Mesodermal cell (in vitro differentiated cells): Measurements from ENCODE around the gene ZNF500.

Experiments
- H3K27ac ChIP-seq: 2 replicates; pipeline ENCODE4 v1.7.0; 2013; ENCODE audit warnings: mild to moderate bottlenecking, low read depth, low read length, moderate library complexity; ENCODE audit not compliant: severe bottlenecking
- H3K36me3 ChIP-seq: 2 replicates; pipeline ENCODE4 v1.7.1; 2013; ENCODE audit warnings: mild to moderate bottlenecking, low read length, moderate library complexity; ENCODE audit not compliant: control insufficient read depth, insufficient read depth
- H3K4me1 ChIP-seq: one replicate; pipeline ENCODE4 v1.7.1; 2013; ENCODE audit warnings: mild to moderate bottlenecking, low read length; ENCODE audit not compliant: insufficient read depth, control insufficient read depth, poor library complexity, severe bottlenecking
- H3K4me3 ChIP-seq: 2 replicates; pipeline ENCODE4 v1.7.0; 2013; ENCODE audit warnings: low read length, control low read depth, mild to moderate bottlenecking; ENCODE audit not compliant: insufficient read depth, poor library complexity, severe bottlenecking; ENCODE audit errors: extremely low read depth
- H3K9me3 ChIP-seq: 2 replicates; pipeline ENCODE4 v1.7.1; 2013; ENCODE audit warnings: mild to moderate bottlenecking, low read length, moderate library complexity; ENCODE audit not compliant: control insufficient read depth
- WGBS, 2 experiments: methylation state at CpG; one replicate each; pipeline ENCODE4 v1.1.5; 2013; ENCODE audit warnings: missing lambda C conversion rate in 2 of 2; ENCODE audit not compliant: insufficient coverage in 2 of 2; 5-methylcytosine and 5-hydroxymethylcytosine counted together

The ZNF500 gene

DNA sequence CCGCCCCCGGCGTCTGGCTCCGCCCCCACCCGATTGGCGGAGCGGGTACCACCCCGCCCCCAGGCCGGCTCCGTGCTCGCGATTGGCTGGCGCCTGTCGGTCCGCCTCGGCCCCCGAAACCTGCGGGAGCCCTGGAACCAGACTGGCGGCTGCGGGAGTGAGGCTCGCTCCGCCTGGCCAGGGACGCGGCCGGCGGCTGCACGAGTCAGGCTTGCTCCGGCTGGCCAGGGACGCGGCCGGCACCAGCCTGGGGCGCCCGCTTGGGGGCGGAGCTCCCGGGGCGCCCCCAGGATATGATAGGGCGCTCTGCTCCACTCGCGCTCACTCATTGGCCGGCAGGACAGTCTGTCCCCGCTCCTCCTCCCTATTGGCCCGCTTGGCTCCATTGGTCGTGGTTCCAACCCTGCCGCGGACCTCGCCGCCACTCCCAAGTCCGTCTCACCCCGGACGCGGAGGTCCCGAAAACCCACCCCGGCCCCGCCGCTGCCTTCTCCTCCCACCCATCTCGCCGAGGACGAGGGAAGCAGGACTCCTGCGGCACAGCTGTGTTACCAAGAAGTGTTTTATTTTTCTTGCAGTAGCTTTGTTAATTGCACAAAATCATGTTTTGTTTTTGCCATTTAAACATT lies 35.8 kb upstream of the ZNF500 start:
- peak overlapping the region; percentile 81 for H3K27ac ChIP-seq
- H3K9me3 ChIP-seq, result no peaks in the 10 kb centered on the region
- 0% methylated on average over 31 to 52 of the region's 59 CpGs for WGBS, 2 experiments
- H3K4me3 ChIP-seq, result peak overlapping the region; percentile 68
- peaks cover 23% of the 10 kb centered on the region for H3K4me1 ChIP-seq
- peaks cover 41% of the 10 kb centered on the region for H3K36me3 ChIP-seq

- WGBS, 2 experiments, result 0% methylated on average over 36 to 62 of the region's 70 CpGs
- Histone ChIP-seq H3K4me3 (peak within 1 kb of the TSS; percentile 68), H3K4me1 (peaks cover 23% of the 10 kb centered on the region), H3K9me3 (no peaks in the 10 kb centered on the region), H3K27ac (peak within 1 kb of the TSS; percentile 81), H3K36me3 (peaks cover 35% of the 10 kb centered on the region)
Measured at GRCh38 chr16:4801962-4802658, 35.1 kb upstream of the ZNF500 start, which contains the start of gene ROGDI. ROGDI (minus strand) TSS chr16:4802633; CDS start chr16:4802571, 62 bp downstream.

- 58 to 60% methylated on average over 14 to 15 of the region's 29 CpGs for WGBS, 2 experiments
- Histone ChIP-seq H3K36me3 (peaks cover 30% of the 10 kb centered on the region), H3K4me1 (peaks cover 23% of the 10 kb centered on the region), H3K4me3 (peak overlapping the region; percentile 68), H3K27ac (no peak overlapping the region), H3K9me3 (no peaks in the 10 kb centered on the region)
Measured at GRCh38 chr16:4801051-4801961, 34.3 kb upstream of the ZNF500 start.

- Histone ChIP-seq H3K27ac (no peak overlapping the region), H3K9me3 (no peaks in the 10 kb centered on the region), H3K4me1 (peaks cover 23% of the 10 kb centered on the region), H3K36me3 (peaks cover 21% of the 10 kb centered on the region), H3K4me3 (no peak overlapping the region)
- WGBS, 2 experiments, result 92 to 96% methylated on average over 15 to 17 of the region's 17 CpGs
Measured at GRCh38 chr16:4800290-4801041, 33.5 kb upstream of the ZNF500 start.

GRCh38 chr16:4799171-4799855 lies 32.4 kb upstream of the ZNF500 start:
- Histone ChIP-seq H3K4me3 (no peak overlapping the region), H3K36me3 (peaks cover 12% of the 10 kb centered on the region), H3K27ac (no peak overlapping the region), H3K9me3 (no peaks in the 10 kb centered on the region), H3K4me1 (peaks cover 18% of the 10 kb centered on the region)
- WGBS, 2 experiments, result 94 to 97% methylated on average over 19 of the region's 19 CpGs

- WGBS, 2 experiments, result 92% methylated on average over 12 to 13 of the region's 16 CpGs
- Histone ChIP-seq H3K4me3 (no peak overlapping the region), H3K4me1 (peaks cover 12% of the 10 kb centered on the region), H3K36me3 (peaks cover 12% of the 10 kb centered on the region), H3K9me3 (no peaks in the 10 kb centered on the region), H3K27ac (no peak overlapping the region)
Measured at GRCh38 chr16:4798456-4798855, 31.5 kb upstream of the ZNF500 start.

DNA sequence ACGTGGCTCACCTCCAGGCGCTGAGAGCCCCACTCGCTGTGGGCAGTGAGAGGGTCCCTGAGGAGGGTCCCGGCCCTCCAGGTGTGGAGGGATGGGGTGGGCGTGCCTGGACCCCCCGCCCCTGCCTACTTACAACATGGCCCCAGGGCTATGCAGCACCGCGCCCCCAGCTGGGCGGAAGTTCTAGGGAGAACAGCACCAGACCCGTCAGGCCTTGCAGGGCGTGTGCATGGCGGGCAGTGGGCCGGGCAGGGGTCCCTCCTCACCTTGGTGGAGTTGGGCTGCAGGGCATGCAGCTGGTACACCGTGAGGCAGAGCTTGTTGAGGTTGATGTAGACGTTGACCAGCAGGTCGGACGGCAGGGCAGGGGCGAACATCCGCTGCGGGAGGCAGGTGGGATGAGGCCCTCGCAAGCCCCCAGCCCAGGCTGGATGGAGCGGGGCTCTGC lies 30.9 kb upstream of the ZNF500 start:
- Histone ChIP-seq H3K9me3 (no peaks in the 10 kb centered on the region), H3K4me1 (peaks cover 10% of the 10 kb centered on the region), H3K36me3 (peaks cover 12% of the 10 kb centered on the region), H3K4me3 (no peak overlapping the region), H3K27ac (no peak overlapping the region)
- 95 to 96% methylated on average over 17 to 18 of the region's 22 CpGs for WGBS, 2 experiments

- H3K36me3 ChIP-seq, result peaks cover 12% of the 10 kb centered on the region
- peaks cover 10% of the 10 kb centered on the region for H3K4me1 ChIP-seq
- H3K27ac ChIP-seq, result no peak overlapping the region
- no peaks in the 10 kb centered on the region for H3K9me3 ChIP-seq
- no peak overlapping the region for H3K4me3 ChIP-seq
- 93 to 95% methylated on average over 15 to 18 of the region's 21 CpGs for WGBS, 2 experiments
Measured at GRCh38 chr16:4796982-4797804, 30.2 kb upstream of the ZNF500 start.

DNA sequence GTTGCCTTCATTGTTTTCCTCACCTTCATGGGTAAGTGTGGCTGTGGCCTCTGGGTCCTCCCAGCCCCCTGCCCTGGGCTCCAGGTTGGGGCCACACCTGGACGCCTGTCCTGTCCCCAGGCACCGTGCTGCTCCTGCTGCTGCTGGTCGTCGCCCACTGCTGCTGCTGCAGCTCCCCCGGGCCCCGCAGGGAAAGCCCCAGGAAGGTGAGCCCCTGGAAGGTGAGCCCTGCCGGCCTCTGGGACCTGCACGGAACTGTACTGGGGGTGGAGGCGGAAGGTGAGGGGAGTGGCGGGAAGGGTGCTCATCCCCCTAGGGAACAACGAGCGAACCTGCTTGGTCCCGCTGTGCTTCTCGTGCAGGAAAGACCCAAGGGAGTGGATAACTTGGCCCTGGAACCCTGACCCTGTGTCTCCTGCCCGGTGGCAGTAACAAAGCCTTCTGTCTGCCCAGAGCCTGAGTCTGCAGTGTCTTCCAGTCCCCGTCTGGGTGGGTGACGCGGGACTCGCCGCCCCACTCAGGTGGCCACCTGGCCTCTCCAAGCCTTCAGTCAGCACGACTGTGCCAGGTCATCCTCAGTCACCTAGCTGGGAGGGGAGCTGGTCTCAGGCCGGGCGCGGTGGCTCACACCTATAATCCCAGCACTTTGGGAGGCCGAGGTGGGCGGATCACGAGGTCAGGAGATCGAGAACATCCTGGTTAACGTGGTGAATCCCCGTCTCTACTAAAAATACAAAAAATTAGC lies 29.0 kb upstream of the ZNF500 start:
- no peak overlapping the region for H3K27ac ChIP-seq
- peaks cover 12% of the 10 kb centered on the region for H3K36me3 ChIP-seq
- 94 to 95% methylated on average over 24 to 26 of the region's 30 CpGs for WGBS, 2 experiments
- H3K4me3 ChIP-seq, result no peak overlapping the region
- H3K4me1 ChIP-seq, result peaks cover 1% of the 10 kb centered on the region
- H3K9me3 ChIP-seq, result no peaks in the 10 kb centered on the region
